Subcutaneous abdominal adipose tissue (tissue), 5 donors: ENCODE results near the gene LMTK2.

Source experiments
- H3K27ac ChIP-seq: one replicate; pipeline ENCODE4 v1.7.0; 2013; ENCODE audit warnings: low read depth, mild to moderate bottlenecking, inconsistent platforms, low read length, moderate library complexity
- H3K27me3 ChIP-seq, 5 donors: one replicate each; pipeline ENCODE4 v1.7.0; 2013; ENCODE audit warnings: low read length in 5 of 5, inconsistent platforms in 1 of 5; ENCODE audit not compliant: control insufficient read depth in 5 of 5, insufficient read depth in 4 of 5
- H3K36me3 ChIP-seq, 5 donors: one replicate each; pipeline ENCODE4 v1.7.0; 2013; ENCODE audit warnings: low read length in 5 of 5; ENCODE audit not compliant: control insufficient read depth in 5 of 5, insufficient read depth in 5 of 5
- H3K4me1 ChIP-seq, 5 donors: one replicate each; pipeline ENCODE4 v1.7.0; 2013; ENCODE audit warnings: low read length in 5 of 5, mild to moderate bottlenecking in 3 of 5, moderate library complexity in 1 of 5; ENCODE audit not compliant: control insufficient read depth in 5 of 5, insufficient read depth in 5 of 5
- H3K4me3 ChIP-seq, 5 donors: one replicate each; pipeline ENCODE4 v1.7.0; 2013; ENCODE audit warnings: low read length in 5 of 5, low read depth in 1 of 5
- H3K9ac ChIP-seq, 5 donors: one replicate each; pipeline ENCODE4 v1.7.0; 2013; ENCODE audit warnings: low read length in 5 of 5, mild to moderate bottlenecking in 4 of 5, moderate library complexity in 3 of 5
- H3K9me3 ChIP-seq, 5 donors: one replicate each; pipeline ENCODE4 v1.7.0; 2013; ENCODE audit warnings: low read length in 5 of 5; ENCODE audit not compliant: control insufficient read depth in 5 of 5
- donor health status: healthy.
- donor health status: healthy.
- donor health status: healthy.
- donor health status: healthy.
- donor health status: healthy.

The LMTK2 gene

DNA sequence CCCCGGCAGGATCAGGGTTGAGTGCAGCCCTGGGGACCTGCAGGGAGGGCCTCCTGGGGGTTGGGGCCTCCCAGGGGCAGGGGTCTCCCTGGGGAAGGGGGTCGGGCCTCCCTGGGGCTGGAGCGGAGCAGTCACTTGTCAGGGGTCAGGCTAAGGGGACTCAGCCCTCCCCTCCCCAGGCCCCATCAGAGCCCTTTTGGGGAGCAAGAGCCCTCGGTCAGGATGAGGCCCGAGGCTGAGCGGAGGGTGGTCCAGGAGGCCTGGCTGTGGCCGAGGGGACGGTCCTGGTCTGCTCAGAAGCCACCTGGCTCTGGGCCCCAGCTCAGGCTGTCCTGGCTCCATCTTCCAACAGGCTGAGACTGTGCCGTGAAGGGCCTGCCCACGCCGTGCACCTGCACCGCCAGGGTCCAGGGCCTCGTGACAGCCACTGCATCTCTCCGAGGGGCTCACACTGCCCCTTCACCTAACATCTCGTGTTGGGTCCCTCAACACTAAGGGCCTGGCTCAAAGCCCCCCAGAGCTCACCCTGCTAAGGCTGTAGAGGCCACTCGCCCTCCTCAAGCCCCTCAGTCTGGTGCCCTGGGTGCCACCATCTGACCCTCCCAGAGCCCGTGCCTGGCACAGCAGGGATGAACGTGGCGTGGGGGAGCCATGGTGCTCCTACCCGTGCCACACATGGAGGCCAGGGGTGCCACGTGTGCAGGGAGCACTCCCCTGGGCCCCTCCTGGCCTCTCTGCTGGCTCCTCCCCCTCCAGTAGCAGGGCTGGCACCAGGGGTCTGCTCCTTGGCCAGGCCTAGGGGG, 117.4 kb downstream of the LMTK2 start:
- H3K27ac ChIP-seq = no peak overlapping the region
- H3K27me3 ChIP-seq = no peaks in the 10 kb centered on the region
- H3K9ac ChIP-seq = no peak overlapping the region
- H3K36me3 ChIP-seq = peaks cover 0 to 74% (median 54%) of the 10 kb centered on the region in 5 donors
- no peaks in the 10 kb centered on the region for H3K9me3 ChIP-seq
- H3K4me1 ChIP-seq = no peaks in the 10 kb centered on the region
- H3K4me3 ChIP-seq = no peak overlapping the region

DNA sequence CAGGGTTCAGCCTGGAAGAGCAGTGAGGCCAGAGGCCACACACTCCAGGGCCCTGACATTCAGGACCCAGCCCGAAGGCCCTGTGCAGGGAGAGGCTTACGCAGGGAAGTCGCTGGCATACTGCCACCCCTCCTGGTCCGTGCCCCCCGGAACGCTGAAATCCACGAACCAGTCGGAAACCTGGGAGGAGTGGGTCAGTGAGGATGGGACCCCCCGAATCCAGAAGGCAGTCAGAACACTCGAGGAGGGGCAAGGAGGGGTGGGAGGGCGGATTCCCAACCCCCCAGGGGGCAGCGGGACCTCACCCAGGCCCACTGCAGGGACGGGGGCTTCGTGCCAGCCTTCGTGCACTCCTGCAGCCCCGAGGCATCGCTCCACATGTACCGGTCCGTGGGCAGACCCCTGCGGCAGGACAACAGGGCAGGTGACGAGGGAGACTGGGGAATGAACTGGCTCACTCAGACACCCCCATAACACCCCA, 118.1 kb downstream of the LMTK2 start:
- no peaks in the 10 kb centered on the region for H3K9me3 ChIP-seq
- no peak overlapping the region for H3K4me3 ChIP-seq
- peaks cover 0 to 80% (median 60%) of the 10 kb centered on the region in 5 donors for H3K36me3 ChIP-seq
- no peak overlapping the region for H3K27ac ChIP-seq
- no peak overlapping the region for H3K9ac ChIP-seq
- H3K4me1 ChIP-seq = no peaks in the 10 kb centered on the region
- no peaks in the 10 kb centered on the region for H3K27me3 ChIP-seq

DNA sequence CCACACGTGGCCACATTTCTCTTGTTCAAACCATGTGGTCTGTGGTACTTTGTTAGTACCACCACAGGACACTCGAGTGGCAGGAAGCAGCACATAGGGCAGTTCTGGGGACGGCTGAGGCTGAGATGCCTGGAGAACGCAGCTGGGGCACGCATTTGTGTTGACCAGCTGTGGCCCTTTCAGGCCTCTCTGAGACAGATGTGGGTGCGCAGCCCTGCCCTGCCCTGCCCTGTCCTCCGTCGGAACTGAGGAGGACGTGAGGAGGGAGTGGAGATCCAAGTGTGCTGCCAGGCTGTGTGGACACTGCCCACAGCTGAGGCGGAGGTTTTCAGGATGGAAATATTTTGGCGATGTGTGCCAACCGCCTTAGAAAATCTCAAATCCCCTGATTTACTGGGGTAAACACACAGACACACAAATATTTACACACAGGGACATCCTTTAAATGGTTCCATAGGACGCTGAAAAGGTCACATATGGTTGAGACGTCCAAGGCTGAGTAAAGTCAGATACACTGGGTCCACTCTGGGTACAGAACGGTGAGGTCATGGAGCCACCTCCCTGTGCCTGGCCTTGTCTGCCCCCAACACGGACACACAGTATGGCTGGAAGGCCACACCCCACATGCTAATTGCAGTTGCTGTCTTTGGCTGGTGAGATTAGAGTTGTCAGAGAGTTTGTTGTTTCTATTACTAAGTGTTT, 119.4 kb downstream of the LMTK2 start:
- Histone ChIP-seq H3K27ac (no peak overlapping the region), H3K4me1 (no peaks in the 10 kb centered on the region), H3K36me3 (peaks cover 0 to 90% (median 64%) of the 10 kb centered on the region in 5 donors), H3K4me3 (no peak overlapping the region), H3K27me3 (no peaks in the 10 kb centered on the region), H3K9ac (no peak overlapping the region), H3K9me3 (no peaks in the 10 kb centered on the region)

DNA sequence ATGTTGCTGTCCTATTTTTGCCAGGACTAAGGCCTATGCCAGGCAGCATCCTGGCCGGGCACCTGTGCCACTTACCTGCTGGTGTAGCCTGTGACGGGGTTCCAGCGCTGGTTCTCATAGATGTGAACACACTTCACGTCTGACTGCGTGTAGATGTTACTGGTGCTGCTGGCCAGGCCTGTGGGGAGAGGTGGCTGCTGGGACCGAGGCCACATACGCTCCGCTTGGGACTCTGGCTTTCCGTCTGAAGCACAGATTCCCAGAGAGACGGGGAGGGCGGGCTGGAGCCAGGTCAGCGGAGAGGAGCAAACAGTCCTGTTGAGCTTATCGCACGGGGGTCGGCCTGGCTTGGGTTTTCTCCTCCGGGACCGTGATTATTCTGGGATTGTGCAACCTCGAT, 121.3 kb downstream of the LMTK2 start:
- Histone ChIP-seq H3K4me1 (no peaks in the 10 kb centered on the region), H3K27ac (no peak overlapping the region), H3K9ac (no peak overlapping the region), H3K27me3 (no peaks in the 10 kb centered on the region), H3K9me3 (no peaks in the 10 kb centered on the region), H3K36me3 (peaks cover 0 to 86% (median 62%) of the 10 kb centered on the region in 5 donors), H3K4me3 (no peak overlapping the region)

DNA sequence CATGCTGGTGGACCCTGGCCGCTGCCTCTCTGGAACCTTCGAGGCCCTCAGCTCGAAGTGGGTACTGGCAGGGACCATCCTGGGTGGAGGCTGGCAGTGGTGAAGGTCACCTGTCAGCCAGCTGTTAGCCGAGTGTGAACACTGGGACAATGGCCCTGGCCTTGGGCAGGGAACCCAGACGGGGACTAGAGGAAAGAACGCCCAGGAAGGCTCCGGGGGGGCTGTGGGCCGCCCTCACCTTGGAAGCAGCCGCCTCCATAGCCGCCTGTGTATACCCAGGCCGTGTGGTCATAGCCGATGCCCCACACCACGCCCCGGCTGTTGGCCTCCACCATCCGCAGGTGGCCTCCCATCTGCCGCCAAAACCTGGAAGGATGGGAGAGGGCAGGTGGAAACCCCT, 122.1 kb downstream of the LMTK2 start:
- Histone ChIP-seq H3K36me3 (peaks cover 0 to 89% (median 69%) of the 10 kb centered on the region in 5 donors), H3K27ac (no peak overlapping the region), H3K9ac (no peak overlapping the region), H3K4me1 (no peaks in the 10 kb centered on the region), H3K4me3 (no peak overlapping the region), H3K27me3 (no peaks in the 10 kb centered on the region), H3K9me3 (no peaks in the 10 kb centered on the region)

DNA sequence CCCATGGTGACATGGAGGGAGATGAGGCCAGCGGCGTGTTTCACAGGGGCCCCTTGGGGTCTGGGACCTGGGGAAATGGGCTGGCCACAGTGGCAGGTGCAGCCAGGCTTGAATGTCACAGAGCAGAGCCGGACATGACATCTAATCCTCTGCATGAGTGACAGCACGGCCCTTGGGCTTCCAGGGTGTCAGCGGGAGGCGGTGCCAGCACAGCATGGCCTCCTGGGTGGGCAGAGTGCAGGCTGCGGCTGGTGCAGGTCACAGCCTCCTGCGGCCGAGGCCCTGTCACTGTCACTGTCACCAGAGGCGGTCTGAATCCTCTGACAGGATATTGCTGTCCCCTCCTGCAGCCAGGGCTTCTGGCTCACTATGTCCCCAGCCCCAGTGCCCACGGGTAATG, 122.8 kb downstream of the LMTK2 start:
- Histone ChIP-seq H3K9ac (no peak overlapping the region), H3K27me3 (no peaks in the 10 kb centered on the region), H3K27ac (no peak overlapping the region), H3K4me3 (no peak overlapping the region), H3K4me1 (no peaks in the 10 kb centered on the region), H3K36me3 (peaks cover 0 to 87% (median 70%) of the 10 kb centered on the region in 5 donors), H3K9me3 (no peaks in the 10 kb centered on the region)

DNA sequence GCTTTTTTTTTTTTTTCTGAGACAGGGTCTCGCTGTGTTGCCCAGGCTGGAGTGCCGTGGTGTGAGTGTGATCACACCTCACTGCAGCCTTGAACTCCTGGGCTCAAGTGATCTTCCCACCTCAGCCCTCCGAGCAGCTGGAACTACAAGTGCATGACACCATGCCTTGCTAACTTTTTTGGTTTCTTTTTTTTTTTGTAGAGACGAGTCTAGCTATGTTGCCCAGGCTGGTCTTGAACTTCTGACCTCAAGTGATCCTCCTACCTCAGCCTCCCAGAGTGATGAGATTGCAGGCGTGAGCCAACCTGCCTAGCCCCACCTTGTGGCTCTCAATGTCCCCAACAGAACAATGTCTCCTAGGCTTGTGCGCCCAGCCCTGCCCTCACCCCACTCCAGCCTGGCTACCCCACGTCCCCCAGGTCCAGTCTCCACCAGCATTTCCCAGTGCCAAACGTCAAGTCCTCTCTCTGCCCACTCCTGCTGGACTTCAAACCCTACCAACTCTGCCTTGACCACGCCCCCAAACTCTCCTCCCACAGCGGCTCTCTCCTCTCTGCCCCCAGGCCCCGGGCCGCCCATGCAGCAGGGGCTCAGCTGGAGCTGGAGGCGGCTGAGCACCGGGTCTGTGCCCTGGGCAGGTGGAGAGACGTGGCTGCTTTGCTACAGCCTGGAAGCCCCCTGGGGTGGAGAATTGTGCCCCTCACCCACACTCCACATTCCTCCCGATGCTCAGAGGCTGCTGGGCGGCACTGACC, 123.5 kb downstream of the LMTK2 start:
- Histone ChIP-seq H3K9ac (no peak overlapping the region), H3K4me1 (no peaks in the 10 kb centered on the region), H3K36me3 (peaks cover 0 to 84% (median 65%) of the 10 kb centered on the region in 5 donors), H3K4me3 (no peak overlapping the region), H3K9me3 (no peaks in the 10 kb centered on the region), H3K27me3 (no peaks in the 10 kb centered on the region), H3K27ac (no peak overlapping the region)

DNA sequence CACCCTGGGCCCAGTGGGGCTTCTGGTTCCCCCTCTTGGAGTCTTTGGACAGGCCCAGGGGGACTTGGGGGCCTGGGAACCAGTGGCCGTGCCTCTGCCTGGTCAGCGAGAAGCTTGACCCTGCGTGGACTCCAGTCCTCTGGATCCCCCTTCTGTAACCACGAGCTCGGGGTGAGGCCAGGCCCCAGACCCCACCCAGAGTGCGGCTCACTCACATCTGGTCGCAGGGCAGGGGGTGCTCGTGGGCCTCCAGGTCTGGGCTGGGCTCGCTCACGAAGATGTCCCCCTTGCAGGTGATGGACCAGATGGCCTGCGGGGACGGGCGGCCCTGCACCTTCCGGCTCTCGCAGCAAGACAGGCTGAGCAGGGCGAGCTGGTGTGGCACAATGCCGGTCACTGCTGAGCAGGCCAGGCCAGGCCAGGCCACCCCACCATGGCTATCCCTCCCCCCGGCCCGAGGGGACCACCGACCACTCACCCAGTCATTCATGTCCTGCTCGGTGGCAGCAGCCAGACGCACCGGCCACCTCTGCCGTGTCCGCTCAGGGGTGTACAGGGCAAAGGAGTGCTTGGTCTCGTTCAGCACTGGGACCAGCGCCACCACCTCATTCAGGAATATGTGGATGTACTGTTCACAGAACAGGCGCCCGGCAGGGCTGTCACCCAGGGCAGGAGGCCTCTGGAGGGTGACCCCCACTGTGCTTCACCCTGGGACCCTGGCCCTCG, 124.2 kb downstream of the LMTK2 start:
- H3K36me3 ChIP-seq = peaks cover 0 to 81% (median 63%) of the 10 kb centered on the region in 5 donors
- H3K4me1 ChIP-seq = no peaks in the 10 kb centered on the region

DNA sequence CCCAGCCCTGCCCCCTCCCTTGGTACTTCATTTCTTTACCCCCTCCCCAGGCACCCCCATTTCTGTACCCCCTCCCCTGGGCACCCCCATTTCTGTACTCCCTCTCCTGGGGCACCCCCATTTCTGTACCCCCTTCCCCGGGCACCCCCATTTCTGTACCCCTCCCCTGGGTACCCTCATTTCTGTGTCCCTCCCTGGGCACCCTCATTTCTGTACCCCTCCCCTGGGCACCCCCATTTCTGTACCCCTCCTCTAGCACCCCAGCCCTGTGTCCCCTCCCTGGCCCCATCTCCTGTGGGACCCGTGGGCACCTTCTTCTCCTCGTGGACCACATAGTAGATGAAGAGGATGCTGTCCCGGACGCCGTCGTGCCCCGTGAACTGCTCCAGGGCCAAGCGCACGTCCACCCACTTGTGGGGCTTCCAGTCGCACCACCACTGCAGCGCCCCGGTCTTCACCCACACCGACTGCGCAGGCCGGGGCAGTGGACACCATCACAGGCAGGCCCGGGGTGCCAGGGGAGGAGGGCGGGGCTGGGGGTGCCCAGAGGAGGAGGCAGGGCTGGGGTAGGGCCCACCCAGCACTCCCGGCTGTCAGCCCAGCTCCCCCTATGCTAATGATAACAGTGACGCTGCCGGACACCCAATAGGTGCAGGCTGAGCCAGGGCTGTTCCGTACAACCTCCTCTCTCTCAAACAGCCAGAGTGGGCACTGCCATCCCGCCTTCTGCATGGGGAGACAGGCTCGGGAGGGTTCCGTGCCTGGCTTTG, 125.0 kb downstream of the LMTK2 start:
- no peaks in the 10 kb centered on the region for H3K4me1 ChIP-seq
- peaks cover 0 to 81% (median 65%) of the 10 kb centered on the region in 5 donors for H3K36me3 ChIP-seq
- no peak overlapping the region for H3K9ac ChIP-seq
- no peak overlapping the region for H3K27ac ChIP-seq
- H3K4me3 ChIP-seq = no peak overlapping the region
- H3K27me3 ChIP-seq = no peaks in the 10 kb centered on the region
- no peaks in the 10 kb centered on the region for H3K9me3 ChIP-seq

More for the DNA sequence above, 124.2 kb downstream of the LMTK2 start:
- Histone ChIP-seq H3K27ac (no peak overlapping the region), H3K9ac (no peak overlapping the region), H3K9me3 (no peaks in the 10 kb centered on the region), H3K4me3 (no peak overlapping the region), H3K27me3 (no peaks in the 10 kb centered on the region)
